ENCODE measurements around the gene LRRIQ1. TPM values are rescaled to one million over a fixed set of nuclear protein-coding genes. Genes with fewer than 3 reads are reported as not detected.

LRRIQ1 gene
- total RNA-seq, 1 donor from 2014 or later: not detected

GRCh38 chr12:85065837-85066482 is 29.8 kb downstream of the LRRIQ1 start:
- Mint-ChIP-seq H3K4me3 (ENCODE audit: unreplicated experiment) (no peak overlapping the region), H3K36me3 (ENCODE audit: unreplicated experiment) (no peaks in the 10 kb centered on the region), H3K27ac (ENCODE audit: unreplicated experiment) (no peak overlapping the region), H3K4me1 (ENCODE audit: unreplicated experiment) (no peaks in the 10 kb centered on the region), H3K9me3 (ENCODE audit: unreplicated experiment) (no peaks in the 10 kb centered on the region), H3K27me3 (ENCODE audit: unreplicated experiment) (peaks cover 19% of the 10 kb centered on the region)
- TF ChIP-seq CTCF (IDR thresholded peaks at IDR 0.05): no peak
- DNase-seq (ENCODE audit: extremely low spot score, unreplicated experiment): no peak

GRCh38 chr12:85072826-85073225 is 36.7 kb downstream of the LRRIQ1 start:
- H3K4me1 Mint-ChIP-seq (ENCODE audit: unreplicated experiment): no peaks in the 10 kb centered on the region
- H3K27ac Mint-ChIP-seq (ENCODE audit: unreplicated experiment): no peak overlapping the region
- no peak for DNase-seq (ENCODE audit: extremely low spot score, unreplicated experiment)
- H3K9me3 Mint-ChIP-seq (ENCODE audit: unreplicated experiment): no peaks in the 10 kb centered on the region
- no peak overlapping the region for H3K4me3 Mint-ChIP-seq (ENCODE audit: unreplicated experiment)
- H3K27me3 Mint-ChIP-seq (ENCODE audit: unreplicated experiment): peaks cover 16% of the 10 kb centered on the region
- TF ChIP-seq CTCF (IDR thresholded peaks at IDR 0.05): no peak
- no peaks in the 10 kb centered on the region for H3K36me3 Mint-ChIP-seq (ENCODE audit: unreplicated experiment)

GRCh38 chr12:85076688-85077430 is 40.7 kb downstream of the LRRIQ1 start:
- Mint-ChIP-seq H3K36me3 (ENCODE audit: unreplicated experiment) (no peaks in the 10 kb centered on the region), H3K9me3 (ENCODE audit: unreplicated experiment) (no peaks in the 10 kb centered on the region), H3K4me3 (ENCODE audit: unreplicated experiment) (no peak overlapping the region), H3K27me3 (ENCODE audit: unreplicated experiment) (peaks cover 19% of the 10 kb centered on the region), H3K27ac (ENCODE audit: unreplicated experiment) (no peak overlapping the region), H3K4me1 (ENCODE audit: unreplicated experiment) (no peaks in the 10 kb centered on the region)
- TF ChIP-seq CTCF (IDR thresholded peaks at IDR 0.05): peak; percentile 66
- DNase-seq (ENCODE audit: extremely low spot score, unreplicated experiment): no peak

- Mint-ChIP-seq H3K27me3 (ENCODE audit: unreplicated experiment) (no peaks in the 10 kb centered on the region), H3K4me1 (ENCODE audit: unreplicated experiment) (no peaks in the 10 kb centered on the region), H3K4me3 (ENCODE audit: unreplicated experiment) (no peak overlapping the region), H3K36me3 (ENCODE audit: unreplicated experiment) (no peaks in the 10 kb centered on the region), H3K27ac (ENCODE audit: unreplicated experiment) (no peak overlapping the region), H3K9me3 (ENCODE audit: unreplicated experiment) (no peaks in the 10 kb centered on the region)
- no peak for TF ChIP-seq CTCF (IDR thresholded peaks at IDR 0.05)
- no peak for DNase-seq (ENCODE audit: extremely low spot score, unreplicated experiment)
Measured at GRCh38 chr12:85085066-85085465, 48.9 kb downstream of the LRRIQ1 start.

- Mint-ChIP-seq H3K4me3 (ENCODE audit: unreplicated experiment) (no peak overlapping the region), H3K27ac (ENCODE audit: unreplicated experiment) (no peak overlapping the region), H3K27me3 (ENCODE audit: unreplicated experiment) (peaks cover 2% of the 10 kb centered on the region), H3K36me3 (ENCODE audit: unreplicated experiment) (no peaks in the 10 kb centered on the region), H3K9me3 (ENCODE audit: unreplicated experiment) (no peaks in the 10 kb centered on the region), H3K4me1 (ENCODE audit: unreplicated experiment) (no peaks in the 10 kb centered on the region)
- no peak for TF ChIP-seq CTCF (IDR thresholded peaks at IDR 0.05)
- DNase-seq (ENCODE audit: extremely low spot score, unreplicated experiment): no peak
Measured at GRCh38 chr12:85089792-85090191, 53.6 kb downstream of the LRRIQ1 start.
